ENCODE data around the gene KANSL1L. TPM values are rescaled to one million over a fixed set of nuclear protein-coding genes. Genes with fewer than 3 reads are reported as not detected.

KANSL1L gene
- total and polyA plus RNA-seq, 5 experiments from 2014 or later = 0.76 to 24.1 (median 1.2) TPM

DNA sequence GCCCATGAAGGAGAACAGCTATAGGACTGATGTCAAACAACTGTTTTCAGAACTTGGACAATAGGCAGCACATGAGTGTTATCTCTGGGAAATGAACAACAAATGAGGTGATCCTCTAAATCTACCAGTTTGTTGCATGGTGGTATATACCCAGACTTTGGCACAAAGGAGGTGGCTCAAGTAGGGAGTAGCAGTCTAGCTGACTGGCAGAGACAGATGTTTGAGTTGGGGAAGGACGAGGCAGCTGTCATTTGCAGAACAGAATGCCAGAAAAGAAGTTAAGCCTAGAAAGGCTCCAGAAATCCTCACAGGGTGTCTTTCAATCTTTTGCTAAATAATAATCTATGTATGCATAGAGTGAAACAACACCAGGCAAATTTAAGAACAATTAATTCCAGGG lies 121.4 kb downstream of the KANSL1L start:
- Mint-ChIP-seq H3K4me3 (no peak overlapping the region), H3K27ac (peak overlapping the region in 1 of 10 donors; percentile 51), H3K27me3 (no peaks in the 10 kb centered on the region), H3K4me1 (no peaks in the 10 kb centered on the region), H3K36me3 (peaks cover 16 to 34% (median 18%) of the 10 kb centered on the region in 3 donors), H3K9me3 (peaks cover 0 to 11% (median 6%) of the 10 kb centered on the region in 9 donors)
- ATAC-seq (no peak), DNase-seq (no peak)
- POLR2A ChIA-PET = interaction anchor here (1.1 kb wide), 1 partner anchor 12 kb away, joined by 3 read pairs; no protein-coding TSS in a partner anchor

DNA sequence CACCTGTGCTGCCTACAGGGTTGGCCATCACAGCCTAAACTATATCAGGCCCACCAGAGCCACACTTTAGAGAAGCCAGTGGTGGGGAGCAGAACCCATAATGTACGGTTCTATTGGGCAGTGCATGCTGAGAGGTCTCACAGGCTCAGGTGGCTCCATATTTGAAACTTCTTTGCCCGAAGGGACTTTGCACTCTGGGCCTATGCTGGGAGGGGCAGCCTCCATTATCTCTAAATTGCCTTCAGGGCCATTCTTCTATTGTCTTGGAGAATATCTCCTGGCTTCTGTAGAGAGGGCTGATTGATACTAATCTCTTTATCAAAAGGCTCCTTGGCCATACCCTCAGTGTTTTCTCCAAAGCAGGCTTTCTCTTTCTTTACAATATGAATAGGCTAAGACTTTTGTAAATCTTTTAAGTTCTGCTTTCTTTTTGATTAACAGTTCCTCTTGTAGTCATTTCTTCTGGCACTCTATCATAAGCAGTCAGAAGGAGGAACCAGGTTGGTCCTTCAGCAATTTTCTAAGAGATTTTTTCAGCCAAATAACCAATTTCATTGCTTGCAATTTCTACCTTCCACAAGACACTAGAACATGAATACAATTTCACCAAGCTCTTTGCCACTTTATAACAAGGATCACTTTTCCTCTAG lies 124.2 kb downstream of the KANSL1L start:
- ATAC-seq (no peak), DNase-seq (no peak)
- peak overlapping the region in 1 of 10 donors; percentile 6 for H3K27ac Mint-ChIP-seq
- POLR2A ChIA-PET = no interaction called here
- H3K4me3 Mint-ChIP-seq = no peak overlapping the region
- peaks cover 0 to 6% (median 0%) of the 10 kb centered on the region in 9 donors for H3K9me3 Mint-ChIP-seq
- no peaks in the 10 kb centered on the region for H3K4me1 Mint-ChIP-seq
- peaks cover 10 to 25% (median 17%) of the 10 kb centered on the region in 3 donors for H3K36me3 Mint-ChIP-seq
- no peaks in the 10 kb centered on the region for H3K27me3 Mint-ChIP-seq

DNA sequence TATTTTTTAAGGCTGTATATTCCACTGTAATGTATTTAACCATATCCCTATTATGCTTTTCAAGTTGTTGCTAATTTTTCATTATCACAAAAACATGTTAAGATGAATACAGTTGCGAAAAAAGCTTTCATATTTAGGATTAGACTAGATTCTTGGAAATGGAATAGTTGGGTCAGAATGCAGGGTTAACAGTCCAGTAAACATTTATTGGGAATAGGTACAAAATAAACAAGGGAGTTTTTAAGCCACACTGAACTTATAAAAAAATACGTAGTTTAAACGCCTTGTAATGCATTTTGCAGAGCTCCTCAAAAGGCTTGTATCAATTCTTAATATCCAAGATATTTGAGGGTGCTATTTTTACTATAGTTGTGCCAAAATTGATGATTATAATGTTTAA lies 133.1 kb downstream of the KANSL1L start:
- Mint-ChIP-seq H3K9me3 (peaks cover 0 to 14% (median 0%) of the 10 kb centered on the region in 9 donors), H3K4me3 (no peak overlapping the region), H3K27ac (no peak overlapping the region), H3K4me1 (peaks cover 0 to 5% (median 0%) of the 10 kb centered on the region in 4 donors), H3K27me3 (no peaks in the 10 kb centered on the region), H3K36me3 (peaks cover 0 to 20% (median 4%) of the 10 kb centered on the region in 3 donors)
- POLR2A ChIA-PET = no interaction called here
- DNase-seq = no peak
- ATAC-seq = no peak

DNA sequence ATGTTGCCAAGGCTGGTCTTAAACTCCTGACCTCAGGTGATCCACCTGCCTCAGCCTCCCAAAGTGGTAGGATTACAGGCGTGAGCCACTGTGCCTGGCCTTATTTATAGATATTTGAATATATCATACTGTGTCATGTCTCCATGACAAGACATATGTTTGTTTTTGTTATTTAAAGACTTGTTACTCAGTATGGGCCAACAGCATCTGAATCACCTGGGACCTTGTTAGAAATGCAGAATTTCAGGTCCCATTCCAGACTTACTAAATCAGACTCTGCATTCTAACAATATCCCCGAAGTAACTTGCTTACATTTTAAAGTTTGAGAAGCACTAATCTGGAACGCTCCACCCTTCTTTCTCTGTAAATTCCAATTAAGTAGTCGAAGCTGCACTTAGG lies 135.5 kb downstream of the KANSL1L start:
- peaks cover 0 to 6% (median 0%) of the 10 kb centered on the region in 3 donors for H3K36me3 Mint-ChIP-seq
- H3K4me3 Mint-ChIP-seq = no peak overlapping the region
- DNase-seq (no peak), ATAC-seq (no peak)
- H3K4me1 Mint-ChIP-seq = peaks cover 0 to 5% (median 1%) of the 10 kb centered on the region in 4 donors
- H3K27ac Mint-ChIP-seq = no peak overlapping the region
- POLR2A ChIA-PET = no interaction called here
- H3K27me3 Mint-ChIP-seq = no peaks in the 10 kb centered on the region
- H3K9me3 Mint-ChIP-seq = peaks cover 0 to 14% (median 0%) of the 10 kb centered on the region in 9 donors

GRCh38 chr2:210034087-210034683 lies 137.0 kb downstream of the KANSL1L start:
- POLR2A ChIA-PET = no interaction called here
- H3K4me1 Mint-ChIP-seq = peaks cover 0 to 5% (median 1%) of the 10 kb centered on the region in 4 donors
- no peak for ATAC-seq
- peak overlapping the region in 3 of 10 donors; percentile 7 to 39 (median 15) for H3K27ac Mint-ChIP-seq
- peaks cover 0 to 14% (median 0%) of the 10 kb centered on the region in 9 donors for H3K9me3 Mint-ChIP-seq
- no peak overlapping the region for H3K4me3 Mint-ChIP-seq
- H3K36me3 Mint-ChIP-seq = peaks cover 0 to 6% (median 0%) of the 10 kb centered on the region in 3 donors
- no peaks in the 10 kb centered on the region for H3K27me3 Mint-ChIP-seq
- DNase-seq = no peak

DNA sequence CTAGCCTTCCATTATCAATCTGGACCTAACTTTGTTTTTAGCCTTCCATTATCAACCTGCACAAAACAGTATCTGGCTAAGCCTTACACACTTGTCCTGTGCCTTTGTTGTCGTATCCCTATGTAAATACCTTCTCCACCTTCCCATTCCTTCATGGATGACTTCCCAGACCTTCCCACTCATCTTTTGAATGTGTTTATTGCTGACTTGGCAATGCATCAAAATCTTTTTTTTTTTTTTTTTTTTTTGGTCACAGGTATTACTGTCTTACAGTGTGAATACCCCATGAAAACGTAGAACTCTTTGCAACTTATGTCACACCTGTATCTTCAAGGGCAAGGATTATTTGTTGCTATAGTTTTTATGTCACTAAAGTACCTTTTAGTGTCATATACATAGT lies 143.0 kb downstream of the KANSL1L start:
- no peak for DNase-seq
- Mint-ChIP-seq H3K27me3 (no peaks in the 10 kb centered on the region), H3K27ac (peak overlapping the region in 2 of 10 donors; percentile 17 to 32), H3K36me3 (peaks cover 8 to 28% (median 17%) of the 10 kb centered on the region in 3 donors), H3K9me3 (no peaks in the 10 kb centered on the region), H3K4me1 (peaks cover 0 to 2% (median 0%) of the 10 kb centered on the region in 4 donors), H3K4me3 (no peak overlapping the region)
- POLR2A ChIA-PET = no interaction called here
- ATAC-seq = no peak

DNA sequence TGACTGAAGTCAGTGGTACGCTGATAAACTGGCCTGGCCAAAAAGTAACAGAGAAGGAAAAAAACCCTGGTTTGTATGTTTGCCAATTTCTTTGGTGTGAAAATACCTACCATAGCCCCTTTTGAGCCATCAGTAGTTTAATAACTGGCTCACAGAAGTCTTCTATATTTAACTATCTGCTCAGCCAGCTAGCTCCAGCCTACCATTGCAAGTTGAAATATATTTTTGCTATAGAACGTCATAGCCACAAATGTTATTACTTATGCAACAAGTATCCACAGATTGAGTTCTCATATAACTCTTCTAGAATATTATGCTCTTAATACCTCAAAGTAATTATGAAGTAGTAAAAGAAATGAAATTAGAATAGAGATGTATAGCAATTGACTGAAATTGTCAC lies 143.6 kb downstream of the KANSL1L start:
- Mint-ChIP-seq H3K27ac (no peak overlapping the region), H3K36me3 (peaks cover 13 to 34% (median 20%) of the 10 kb centered on the region in 3 donors), H3K4me3 (no peak overlapping the region), H3K9me3 (no peaks in the 10 kb centered on the region), H3K27me3 (no peaks in the 10 kb centered on the region), H3K4me1 (peaks cover 0 to 2% (median 0%) of the 10 kb centered on the region in 4 donors)
- POLR2A ChIA-PET = no interaction called here
- ATAC-seq (no peak), DNase-seq (no peak)

DNA sequence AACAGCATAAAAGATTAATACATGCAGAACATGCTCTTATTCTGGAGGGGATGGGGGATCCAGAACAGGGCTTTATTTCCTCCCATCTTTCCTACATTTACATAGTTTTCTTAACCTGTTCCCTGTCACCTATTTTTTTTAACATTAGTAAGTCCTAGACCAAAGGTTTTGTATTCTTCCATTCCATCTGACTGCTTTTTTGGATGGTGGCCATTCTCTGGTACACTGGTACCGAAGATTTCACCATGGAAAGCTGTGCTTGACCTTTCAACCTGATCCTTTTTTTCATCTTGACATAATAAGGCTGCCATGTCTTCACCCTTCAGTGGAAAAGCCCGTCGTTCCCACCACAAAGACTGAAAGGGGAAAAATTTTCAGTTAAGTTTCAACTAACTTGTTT lies 148.4 kb downstream of the KANSL1L start:
- peak overlapping the region in 1 of 10 donors; percentile 61 for H3K27ac Mint-ChIP-seq
- no peaks in the 10 kb centered on the region for H3K27me3 Mint-ChIP-seq
- H3K36me3 Mint-ChIP-seq = peaks cover 13 to 76% (median 25%) of the 10 kb centered on the region in 3 donors
- POLR2A ChIA-PET = no interaction called here
- H3K9me3 Mint-ChIP-seq = no peaks in the 10 kb centered on the region
- DNase-seq (no peak), ATAC-seq (no peak)
- peaks cover 0 to 11% (median 3%) of the 10 kb centered on the region in 4 donors for H3K4me1 Mint-ChIP-seq
- H3K4me3 Mint-ChIP-seq = no peak overlapping the region

GRCh38 chr2:210020138-210020537 lies 151.1 kb downstream of the KANSL1L start:
- Mint-ChIP-seq H3K9me3 (no peaks in the 10 kb centered on the region), H3K27me3 (no peaks in the 10 kb centered on the region), H3K4me1 (peaks cover 2 to 16% (median 6%) of the 10 kb centered on the region in 4 donors), H3K4me3 (peak overlapping the region in 1 of 10 donors; percentile 8), H3K36me3 (peaks cover 7 to 91% (median 22%) of the 10 kb centered on the region in 3 donors), H3K27ac (peak overlapping the region in 4 of 10 donors; percentile 25 to 37 (median 32))
- DNase-seq (no peak), ATAC-seq (no peak)
- POLR2A ChIA-PET = no interaction called here

DNA sequence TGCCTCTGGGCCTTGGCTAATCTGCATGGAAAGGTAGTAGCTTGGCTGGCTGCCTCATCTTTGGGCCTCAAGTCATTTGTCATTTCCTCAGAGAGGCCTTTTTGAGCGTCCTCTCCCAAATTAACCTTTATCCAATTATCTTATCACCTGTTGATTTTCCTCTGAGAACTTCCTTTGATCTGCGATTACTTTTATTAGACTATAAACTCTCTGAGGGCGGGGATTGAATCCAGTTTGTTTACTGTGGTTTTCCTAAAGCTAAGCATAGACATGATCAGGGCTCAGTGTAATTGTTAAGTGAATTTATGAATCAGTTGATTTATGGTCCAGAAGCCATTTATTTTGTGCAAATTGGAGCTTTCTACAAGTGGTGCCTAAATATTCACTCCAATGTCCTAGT lies 161.3 kb downstream of the KANSL1L start:
- DNase-seq = no peak
- H3K27me3 Mint-ChIP-seq = no peaks in the 10 kb centered on the region
- peak overlapping the region in 3 of 10 donors; percentile 3 to 57 (median 5) for H3K27ac Mint-ChIP-seq
- POLR2A ChIA-PET = no interaction called here
- peaks cover 22 to 64% (median 57%) of the 10 kb centered on the region in 4 donors for H3K4me1 Mint-ChIP-seq
- H3K4me3 Mint-ChIP-seq = no peak overlapping the region
- H3K9me3 Mint-ChIP-seq = no peaks in the 10 kb centered on the region
- ATAC-seq = no peak
- peaks cover 0 to 81% (median 13%) of the 10 kb centered on the region in 3 donors for H3K36me3 Mint-ChIP-seq

- no peak overlapping the region for H3K4me3 Mint-ChIP-seq
- no peak overlapping the region for H3K27ac Mint-ChIP-seq
- H3K27me3 Mint-ChIP-seq = no peaks in the 10 kb centered on the region
- POLR2A ChIA-PET = no interaction called here
- no peaks in the 10 kb centered on the region for H3K9me3 Mint-ChIP-seq
- no peak for ATAC-seq
- H3K36me3 Mint-ChIP-seq = peaks cover 0 to 81% (median 12%) of the 10 kb centered on the region in 3 donors
- H3K4me1 Mint-ChIP-seq = peaks cover 25 to 71% (median 63%) of the 10 kb centered on the region in 4 donors
- DNase-seq = no peak
Measured at GRCh38 chr2:210009126-210009525, 162.1 kb downstream of the KANSL1L start.

DNA sequence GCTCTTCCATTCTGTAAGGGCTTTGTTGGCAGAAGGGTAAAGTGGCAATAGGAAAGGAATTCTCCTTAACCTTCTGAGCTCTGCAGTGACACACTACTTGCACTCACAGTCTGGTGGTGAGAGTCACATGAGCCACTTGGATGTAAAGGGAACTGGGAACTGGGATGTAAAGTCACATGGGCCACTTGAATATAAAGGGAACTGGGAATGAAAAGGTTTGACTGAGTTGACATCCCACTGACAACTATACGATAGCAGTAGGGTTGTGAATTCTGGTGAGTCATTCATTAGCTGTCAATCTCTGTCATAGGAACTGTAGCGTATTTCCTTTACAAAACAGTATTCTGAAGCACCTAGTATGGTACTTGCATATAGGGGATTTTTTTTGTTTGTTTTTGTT lies 163.3 kb downstream of the KANSL1L start:
- H3K4me1 Mint-ChIP-seq = peaks cover 26 to 82% (median 71%) of the 10 kb centered on the region in 4 donors
- peaks cover 0 to 74% (median 12%) of the 10 kb centered on the region in 3 donors for H3K36me3 Mint-ChIP-seq
- POLR2A ChIA-PET = interaction anchor here (0.7 kb wide), 1 partner anchor 9 kb away, joined by 4 read pairs; no protein-coding TSS in a partner anchor
- H3K27ac Mint-ChIP-seq = peak overlapping the region in 3 of 10 donors; percentile 4 to 61 (median 56)
- no peak overlapping the region for H3K4me3 Mint-ChIP-seq
- no peak for ATAC-seq
- no peaks in the 10 kb centered on the region for H3K9me3 Mint-ChIP-seq
- no peak for DNase-seq
- H3K27me3 Mint-ChIP-seq = no peaks in the 10 kb centered on the region

DNA sequence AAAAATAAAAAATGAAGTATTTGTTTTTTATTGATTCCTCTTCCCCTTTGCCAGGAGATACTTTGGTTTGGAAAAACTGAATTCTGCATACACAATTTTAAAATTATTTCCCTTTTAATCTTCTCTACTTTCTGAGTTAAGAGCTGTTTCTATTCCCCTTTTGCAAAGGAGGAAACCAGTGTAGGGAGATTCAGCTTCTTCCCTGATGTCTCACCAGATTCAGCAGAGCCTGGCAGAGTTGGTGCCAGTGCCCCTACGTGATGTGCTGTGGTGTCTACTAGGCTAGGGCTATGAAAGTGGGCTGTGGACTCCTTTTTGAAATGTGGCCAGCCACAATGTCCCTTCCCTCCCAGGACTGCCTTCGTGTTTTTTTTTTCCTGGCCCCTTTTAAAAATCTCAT lies 166.3 kb downstream of the KANSL1L start:
- H3K4me3 Mint-ChIP-seq = peak overlapping the region in 9 of 10 donors; percentile 8 to 94 (median 47)
- H3K36me3 Mint-ChIP-seq = peaks cover 0 to 50% (median 8%) of the 10 kb centered on the region in 3 donors
- DNase-seq = no peak
- peak overlapping the region in 3 of 10 donors; percentile 55 to 61 (median 55) for H3K27ac Mint-ChIP-seq
- no peaks in the 10 kb centered on the region for H3K27me3 Mint-ChIP-seq
- no peak for ATAC-seq
- POLR2A ChIA-PET = no interaction called here
- H3K9me3 Mint-ChIP-seq = peaks cover 0 to 3% (median 0%) of the 10 kb centered on the region in 9 donors
- H3K4me1 Mint-ChIP-seq = peaks cover 33 to 83% (median 74%) of the 10 kb centered on the region in 4 donors

All from naive thymus-derived CD8-positive, alpha-beta T cell (primary cell).